Measurements from ENCODE around the gene PPP1R1B.

GRCh38 chr17:39648616-39649366 lies 22.0 kb downstream of the PPP1R1B start:
- TF ChIP-seq CTCF (IDR thresholded peaks at IDR 0.05; ENCODE audit: insufficient read depth, low read length, poor library complexity, severe bottlenecking), result no peak
- no peak for TF ChIP-seq EZH2phosphoT487 (conservative IDR thresholded peaks at IDR 0.05; ENCODE audit: low read length)
